IMR-90 (cell line): Measurements from ENCODE around the gene SEC22A. TPM values are rescaled to one million over a fixed set of nuclear protein-coding genes. Genes with fewer than 3 reads are reported as not detected.

Experiments used
- ATAC-seq: fragments of 200-7000 bp; cut with Tn5 transposase; 2 replicates; pipeline ENCODE4 v1.9.1; 2020; ENCODE audit warnings: low read depth, mild to moderate bottlenecking, moderate library complexity
- BruUV-seq: library from RNA; stranded (reverse); fragments of 400-500 nt; replicated peaks from 2 replicates; lab custom pipeline; 2021; lab: Mats Ljungman, UMichigan
- CTCF ChIA-PET: fragments of 300-600 bp; formaldehyde crosslinking; extraction: SDS; loops from one replicate; lab custom pipeline; 2021; ENCODE audit warnings: antibody characterized with exemption; lab: Yijun Ruan, JAX
- POLR2A ChIA-PET: fragments of 300-600 bp; sonication (Branson Sonifier 250); formaldehyde crosslinking; loops from one replicate; lab custom pipeline; 2022; ENCODE audit warnings: antibody characterized with exemption; ENCODE audit not compliant: unreplicated experiment; lab: Charles Lee
- DNase-seq: peaks from one replicate; pipeline ENCODE4 v3.0.0; 2013
- H2AFZ ChIP-seq: replicated peaks from 2 replicates; pipeline ENCODE3; 2013; ENCODE audit warnings: low read length, mild to moderate bottlenecking; ENCODE audit not compliant: poor library complexity
- H2AK5ac ChIP-seq: 2 replicates; pipeline ENCODE4 v1.6.1; 2013; ENCODE audit warnings: low read depth, low read length, inconsistent platforms
- H2AK9ac ChIP-seq: replicated peaks from 2 replicates; pipeline ENCODE3; 2013; ENCODE audit warnings: mild to moderate bottlenecking, low read depth, low read length, moderate library complexity; ENCODE audit not compliant: poor library complexity
- H2BK120ac ChIP-seq: 2 replicates; pipeline ENCODE4 v1.6.1; 2013; ENCODE audit warnings: low read depth, low read length, inconsistent platforms
- H2BK15ac ChIP-seq: 3 replicates; pipeline ENCODE4 v1.6.1; 2013; ENCODE audit warnings: low read depth, low read length, inconsistent platforms
- H2BK20ac ChIP-seq: 2 replicates; pipeline ENCODE4 v1.6.1; 2013; ENCODE audit warnings: low read depth, mild to moderate bottlenecking, inconsistent platforms, low read length, moderate library complexity
- H2BK5ac ChIP-seq: 2 replicates; pipeline ENCODE4 v1.6.1; 2013; ENCODE audit warnings: mild to moderate bottlenecking, low read depth, low read length, inconsistent platforms; ENCODE audit not compliant: poor library complexity, severe bottlenecking
- H3K14ac ChIP-seq: replicated peaks from 2 replicates; pipeline ENCODE4 v1.6.1; 2013; ENCODE audit warnings: low read depth, low read length, inconsistent platforms
- H3K18ac ChIP-seq: 2 replicates; pipeline ENCODE4 v1.6.1; 2013; ENCODE audit warnings: low read depth, low read length, control low read depth
- H3K23ac ChIP-seq: 2 replicates; pipeline ENCODE4 v1.6.1; 2013; ENCODE audit warnings: low read depth, low read length, inconsistent platforms
- H3K27ac ChIP-seq: 2 replicates; pipeline ENCODE4 v1.5.1; 2013; ENCODE audit warnings: mild to moderate bottlenecking, control low read depth, low read length; ENCODE audit not compliant: insufficient read depth
- H3K27me3 ChIP-seq: 2 replicates; pipeline ENCODE4 v1.6.1; 2013; ENCODE audit warnings: low read length; ENCODE audit not compliant: control insufficient read depth, insufficient read depth
- H3K36me3 ChIP-seq: 2 replicates; pipeline ENCODE4 v1.6.1; 2013; ENCODE audit warnings: low read length, mixed read lengths; ENCODE audit not compliant: control insufficient read depth, insufficient read depth
- H3K4ac ChIP-seq: 2 replicates; pipeline ENCODE4 v1.6.1; 2013; ENCODE audit warnings: low read depth, low read length, inconsistent platforms
- H3K4me1 ChIP-seq: 2 replicates; pipeline ENCODE4 v1.6.1; 2013; ENCODE audit warnings: low read length, mixed read lengths; ENCODE audit not compliant: control insufficient read depth, insufficient read depth
- H3K4me2 ChIP-seq: 2 replicates; pipeline ENCODE4 v1.6.1; 2013; ENCODE audit warnings: low read depth, mild to moderate bottlenecking, control low read depth, low read length, moderate library complexity
- H3K4me3 ChIP-seq: 2 replicates; pipeline ENCODE4 v1.5.1; 2013; ENCODE audit warnings: low read depth, mild to moderate bottlenecking, control low read depth, low read length, moderate library complexity; ENCODE audit not compliant: insufficient read depth
- H3K56ac ChIP-seq: 2 replicates; pipeline ENCODE4 v1.6.1; 2013; ENCODE audit warnings: low read length, inconsistent platforms; ENCODE audit not compliant: insufficient read depth; ENCODE audit errors: extremely low read depth
- H3K79me1 ChIP-seq, 2 experiments: 2 replicates each; pipeline ENCODE4 v1.6.1; 2013; ENCODE audit warnings: low read length in 2 of 2, inconsistent platforms in 1 of 2, low read depth in 1 of 2
- H3K9ac ChIP-seq: 2 replicates; pipeline ENCODE4 v1.6.1; 2013; ENCODE audit warnings: low read depth, low read length, control low read depth
- H3K9me1 ChIP-seq: 2 replicates; pipeline ENCODE4 v1.6.1; 2013; ENCODE audit warnings: low read length, inconsistent platforms; ENCODE audit not compliant: insufficient read depth
- H3K9me3 ChIP-seq: 2 replicates; pipeline ENCODE4 v1.6.1; 2013; ENCODE audit warnings: low read length; ENCODE audit not compliant: control insufficient read depth, insufficient read depth
- H4K20me1 ChIP-seq: 2 replicates; pipeline ENCODE4 v1.6.1; 2013; ENCODE audit warnings: low read length, inconsistent platforms; ENCODE audit not compliant: insufficient read depth
- H4K5ac ChIP-seq: 2 replicates; pipeline ENCODE4 v1.6.1; 2013; ENCODE audit warnings: mild to moderate bottlenecking, low read depth, low read length, control low read depth
- H4K8ac ChIP-seq, 2 experiments: 2 replicates each; pipeline ENCODE4 v1.6.1; 2013; ENCODE audit warnings: low read depth in 2 of 2, low read length in 2 of 2, control low read depth in 1 of 2, inconsistent platforms in 1 of 2
- H4K91ac ChIP-seq: 2 replicates; pipeline ENCODE4 v1.6.1; 2013; ENCODE audit warnings: low read depth, low read length, inconsistent platforms; ENCODE audit not compliant: insufficient read depth
- BHLHE40 ChIP-seq: fragments of 150-350 bp; IDR thresholded peaks from 2 replicates; pipeline ENCODE4 v1.6.1; 2016; ENCODE audit warnings: mild to moderate bottlenecking, low read depth, low read length
- CEBPB ChIP-seq: IDR thresholded peaks from 2 replicates; pipeline ENCODE4 v1.6.1; 2012; ENCODE audit warnings: low read depth, low read length, improper control_type of control experiment
- CHD1 ChIP-seq: IDR thresholded peaks from 2 replicates; pipeline ENCODE4 v1.6.1; 2012; ENCODE audit warnings: low read depth, low read length, improper control_type of control experiment
- CTCF ChIP-seq: conservative IDR thresholded peaks from 2 replicates; pipeline ENCODE4 v1.5.1; 2012; ENCODE audit warnings: mild to moderate bottlenecking, low read depth, low read length, improper control_type of control experiment
- MXI1 ChIP-seq: IDR thresholded peaks from 2 replicates; pipeline ENCODE4 v1.6.1; 2012; ENCODE audit warnings: low read depth, mild to moderate bottlenecking, low read length, moderate library complexity, borderline replicate concordance
- NFE2L2 ChIP-seq: fragments of 150-350 bp; IDR thresholded peaks from 2 replicates; pipeline ENCODE4 v1.6.1; 2016; ENCODE audit warnings: low read depth, mild to moderate bottlenecking, low read length
- POLR2A ChIP-seq: IDR thresholded peaks from 2 replicates; pipeline ENCODE4 v1.6.1; 2012; ENCODE audit warnings: mild to moderate bottlenecking, low read depth, low read length
- RAD21 ChIP-seq: IDR thresholded peaks from 2 replicates; pipeline ENCODE4 v1.6.1; 2012; ENCODE audit warnings: low read length, improper control_type of control experiment
- RCOR1 ChIP-seq: IDR thresholded peaks from 2 replicates; pipeline ENCODE4 v1.6.1; 2012; ENCODE audit warnings: mild to moderate bottlenecking, low read length, improper control_type of control experiment; ENCODE audit not compliant: insufficient replicate concordance
- WGBS, 2 experiments: methylation state at CpG; one replicate each; pipeline versions ENCODE4 v1.1.5 to v1.1.7; 2013; ENCODE audit warnings: missing lambda C conversion rate in 2 of 2; ENCODE audit not compliant: insufficient read length in 1 of 2; ENCODE audit errors: extremely low coverage in 2 of 2; 5-methylcytosine and 5-hydroxymethylcytosine counted together
- dilution Hi-C: fragments of 300-500 bp; cut with HindIII; formaldehyde crosslinking; loops from one replicate; pipeline ENCODE4 v1.14.3; 2018; ENCODE audit warnings: low sequenced_read_pairs; ENCODE audit not compliant: unreplicated experiment
- in situ Hi-C: fragments of 300-500 bp; cut with MboI; formaldehyde crosslinking; loops from 3 replicates; pipeline ENCODE4 v1.14.3; 2019; ENCODE audit warnings: low sequenced_read_pairs, inconsistent platforms, mixed read lengths
- intact Hi-C: fragments of 100-400 bp; cut with micrococcal nuclease; formaldehyde crosslinking; loops from 2 replicates; pipeline ENCODE4 v1.10.0; 2022
- polyA plus RNA-seq, 3 experiments: library from polyadenylated mRNA; depleted of rRNA; stranded (reverse); fragments of >200 nt; gene quantifications; 2 replicates each; pipeline ENCODE4 v1.2.3, GENCODE V29; 2012; ENCODE audit warnings: low replicate concordance in 1 of 3
- total RNA-seq: library from RNA; depleted of rRNA; stranded (reverse); fragments of >200 nt; gene quantifications from 2 replicates; pipeline ENCODE4 v1.2.3, GENCODE V29; 2012
- TF ChIP-seq, protein P1 (sequence below): fragments of 150-350 bp; IDR thresholded peaks from 2 replicates; pipeline ENCODE4 v1.6.1; 2017; ENCODE audit warnings: mild to moderate bottlenecking, antibody characterized with exemption, low read length, low read depth
- TF ChIP-seq, protein P2 (sequence below): fragments of 150-350 bp; IDR thresholded peaks from 2 replicates; pipeline ENCODE4 v1.6.1; 2016; ENCODE audit warnings: low read depth, mild to moderate bottlenecking, low read length, moderate library complexity, borderline replicate concordance

Gene SEC22A
- total and polyA plus RNA-seq, 2 of the 4 experiments (the other 2 are of a cell fraction): 17.5 to 36.0 TPM

DNA sequence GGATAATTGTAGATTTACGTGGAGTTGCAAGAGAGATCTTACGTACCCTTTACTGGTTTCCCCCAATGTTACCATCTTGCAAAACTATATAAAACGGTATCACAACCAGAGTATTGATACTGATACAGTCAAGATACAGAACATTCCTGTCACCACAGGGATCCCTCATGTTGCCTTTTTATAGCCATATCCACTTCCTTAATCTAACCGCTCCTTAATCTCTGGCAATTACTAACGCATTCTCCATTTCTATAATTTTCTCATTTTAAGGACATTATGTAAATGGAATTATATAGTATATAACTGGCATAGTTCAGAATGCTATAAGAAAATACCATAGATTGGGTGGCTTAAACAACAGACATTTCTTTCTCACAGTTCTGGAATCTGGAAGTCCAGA, 61.1 kb downstream of the SEC22A start:
- ChIA-PET POLR2A (no interaction called here), CTCF (no interaction called here)
- Histone ChIP-seq H3K36me3 (peaks cover 1% of the 10 kb centered on the region; the same call in 1 of the 2 replicates), H3K79me1 (no peaks in the 10 kb centered on the region), H3K4me1 (no peaks in the 10 kb centered on the region), H2AK9ac (no peak overlapping the region), H3K9me3 (no peaks in the 10 kb centered on the region), H3K18ac (no peak overlapping the region), H4K5ac (no peak overlapping the region), H3K9ac (no peak overlapping the region), H3K23ac (no peak overlapping the region), H3K27ac (no peak overlapping the region), H3K4me3 (no peak overlapping the region), H2BK120ac (no peak overlapping the region), H2BK20ac (no peak overlapping the region), H2BK15ac (no peak overlapping the region), H3K9me1 (no peaks in the 10 kb centered on the region), H4K8ac (no peak overlapping the region), H4K20me1 (no peaks in the 10 kb centered on the region; the same call in 1 of the 2 replicates), H2AFZ (no peak overlapping the region), H3K27me3 (no peaks in the 10 kb centered on the region), H3K4me2 (no peak overlapping the region), H3K14ac (no peak overlapping the region), H3K56ac (no peak overlapping the region), H2AK5ac (no peak overlapping the region), H2BK5ac (no peak overlapping the region), H4K91ac (no peak overlapping the region), H3K4ac (no peak overlapping the region)
- dilution Hi-C loops: no loop called here
- 100% methylated on average over 1 to 2 of the region's 5 CpGs for whole genome bisulfite sequencing, 2 experiments
- BruUV-seq: no TSS peak
- intact Hi-C loops: no loop called here
- in situ Hi-C loops: no loop called here
- no peak for TF ChIP-seq RAD21
- TF ChIP-seq RCOR1: no peak
- TF ChIP-seq BHLHE40: no peak
- TF ChIP-seq CTCF: no peak
- TF ChIP-seq, protein P1, sequence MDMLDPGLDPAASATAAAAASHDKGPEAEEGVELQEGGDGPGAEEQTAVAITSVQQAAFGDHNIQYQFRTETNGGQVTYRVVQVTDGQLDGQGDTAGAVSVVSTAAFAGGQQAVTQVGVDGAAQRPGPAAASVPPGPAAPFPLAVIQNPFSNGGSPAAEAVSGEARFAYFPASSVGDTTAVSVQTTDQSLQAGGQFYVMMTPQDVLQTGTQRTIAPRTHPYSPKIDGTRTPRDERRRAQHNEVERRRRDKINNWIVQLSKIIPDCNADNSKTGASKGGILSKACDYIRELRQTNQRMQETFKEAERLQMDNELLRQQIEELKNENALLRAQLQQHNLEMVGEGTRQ: no peak
- no peak for TF ChIP-seq CEBPB
- TF ChIP-seq POLR2A: no peak
- TF ChIP-seq NFE2L2: no peak
- TF ChIP-seq, protein P2, sequence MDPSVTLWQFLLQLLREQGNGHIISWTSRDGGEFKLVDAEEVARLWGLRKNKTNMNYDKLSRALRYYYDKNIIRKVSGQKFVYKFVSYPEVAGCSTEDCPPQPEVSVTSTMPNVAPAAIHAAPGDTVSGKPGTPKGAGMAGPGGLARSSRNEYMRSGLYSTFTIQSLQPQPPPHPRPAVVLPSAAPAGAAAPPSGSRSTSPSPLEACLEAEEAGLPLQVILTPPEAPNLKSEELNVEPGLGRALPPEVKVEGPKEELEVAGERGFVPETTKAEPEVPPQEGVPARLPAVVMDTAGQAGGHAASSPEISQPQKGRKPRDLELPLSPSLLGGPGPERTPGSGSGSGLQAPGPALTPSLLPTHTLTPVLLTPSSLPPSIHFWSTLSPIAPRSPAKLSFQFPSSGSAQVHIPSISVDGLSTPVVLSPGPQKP: no peak
- TF ChIP-seq MXI1: no peak
- TF ChIP-seq CHD1: no peak
- DNase-seq: no peak
- no peak for ATAC-seq
